Measurements from ENCODE around the gene CASKIN2.
"Not testable (repeated sequence)": the region's sequence is repeated elsewhere in the genome, so short reads cannot be mapped to it uniquely, and the experiment has no call there.

CASKIN2 gene

GRCh38 chr17:75487351-75488070 is 27.8 kb downstream of the CASKIN2 start:
- DNase-seq: peak; percentile 34

GRCh38 chr17:75486951-75487350 is 28.4 kb downstream of the CASKIN2 start:
- DNase-seq: no peak

- DNase-seq: no peak
Observed at GRCh38 chr17:75486151-75486550, 29.2 kb downstream of the CASKIN2 start.

- DNase-seq: no peak
Observed at GRCh38 chr17:75485688-75486087, 29.6 kb downstream of the CASKIN2 start.

GRCh38 chr17:75482098-75482942 is 33.0 kb downstream of the CASKIN2 start:
- DNase-seq: no peak

GRCh38 chr17:75481194-75482068 is 33.9 kb downstream of the CASKIN2 start:
- no peak for DNase-seq

- no peak for DNase-seq
Observed at GRCh38 chr17:75480281-75480680, 35.1 kb downstream of the CASKIN2 start.

- DNase-seq: no peak
Observed at GRCh38 chr17:75478508-75478907, 36.8 kb downstream of the CASKIN2 start.

GRCh38 chr17:75477490-75477862 is 37.9 kb downstream of the CASKIN2 start:
- not testable (repeated sequence) for DNase-seq

- DNase-seq: no peak
Observed at GRCh38 chr17:75476752-75477489, 38.4 kb downstream of the CASKIN2 start.

- no peak for DNase-seq
Observed at GRCh38 chr17:75476271-75476671, 39.1 kb downstream of the CASKIN2 start.

- DNase-seq: no peak
Observed at GRCh38 chr17:75475851-75476250, 39.5 kb downstream of the CASKIN2 start.

- DNase-seq: no peak
Observed at GRCh38 chr17:75475144-75475835, 40.0 kb downstream of the CASKIN2 start.

- DNase-seq: no peak
Observed at GRCh38 chr17:75474736-75475135, 40.6 kb downstream of the CASKIN2 start.

GRCh38 chr17:75473246-75473645 is 42.1 kb downstream of the CASKIN2 start:
- no peak for DNase-seq

- DNase-seq: no peak
Observed at GRCh38 chr17:75472119-75472518, 43.2 kb downstream of the CASKIN2 start.

GRCh38 chr17:75471207-75471606 is 44.1 kb downstream of the CASKIN2 start:
- no peak for DNase-seq

- DNase-seq: no peak
Observed at GRCh38 chr17:75468779-75469373, 46.5 kb downstream of the CASKIN2 start.

GRCh38 chr17:75468291-75468754 is 47.0 kb downstream of the CASKIN2 start:
- DNase-seq: no peak

- no peak for DNase-seq
Observed at GRCh38 chr17:75465039-75465438, 50.3 kb downstream of the CASKIN2 start.

- DNase-seq: no peak
Observed at GRCh38 chr17:75463603-75464002, 51.7 kb downstream of the CASKIN2 start.
